Activated naive CD8-positive, alpha-beta T cell (primary cell): ENCODE data around the gene KCNJ6.

Source experiments
- H3K27ac Mint-ChIP-seq: one replicate; pipeline ENCODE4 v1.8.0; 2021; ENCODE audit warnings: mixed read lengths
- H3K27me3 Mint-ChIP-seq: one replicate; pipeline ENCODE4 v1.8.0; 2021; ENCODE audit warnings: mixed read lengths
- H3K36me3 Mint-ChIP-seq: one replicate; pipeline ENCODE4 v1.8.0; 2021; ENCODE audit warnings: mixed read lengths
- H3K4me1 Mint-ChIP-seq: one replicate; pipeline ENCODE4 v1.8.0; 2021; ENCODE audit warnings: low read depth, mixed read lengths
- H3K4me3 Mint-ChIP-seq: one replicate; pipeline ENCODE4 v1.8.0; 2021; ENCODE audit warnings: mild to moderate bottlenecking, mixed read lengths
- H3K9me3 Mint-ChIP-seq: one replicate; pipeline ENCODE4 v1.8.0; 2021; ENCODE audit warnings: low read depth, mixed read lengths

Gene KCNJ6

GRCh38 chr21:37622755-37623154 is 293.5 kb downstream of the KCNJ6 start:
- Mint-ChIP-seq H3K4me1 (no peaks in the 10 kb centered on the region), H3K9me3 (no peaks in the 10 kb centered on the region), H3K36me3 (no peaks in the 10 kb centered on the region), H3K27me3 (peaks cover 12% of the 10 kb centered on the region), H3K4me3 (no peak overlapping the region), H3K27ac (no peak overlapping the region)

- H3K36me3 Mint-ChIP-seq = no peaks in the 10 kb centered on the region
- H3K27me3 Mint-ChIP-seq = peaks cover 10% of the 10 kb centered on the region
- no peaks in the 10 kb centered on the region for H3K4me1 Mint-ChIP-seq
- no peak overlapping the region for H3K27ac Mint-ChIP-seq
- no peaks in the 10 kb centered on the region for H3K9me3 Mint-ChIP-seq
- no peak overlapping the region for H3K4me3 Mint-ChIP-seq
These were observed 295.9 kb downstream of the KCNJ6 start for GRCh38 chr21:37620401-37620800.

DNA sequence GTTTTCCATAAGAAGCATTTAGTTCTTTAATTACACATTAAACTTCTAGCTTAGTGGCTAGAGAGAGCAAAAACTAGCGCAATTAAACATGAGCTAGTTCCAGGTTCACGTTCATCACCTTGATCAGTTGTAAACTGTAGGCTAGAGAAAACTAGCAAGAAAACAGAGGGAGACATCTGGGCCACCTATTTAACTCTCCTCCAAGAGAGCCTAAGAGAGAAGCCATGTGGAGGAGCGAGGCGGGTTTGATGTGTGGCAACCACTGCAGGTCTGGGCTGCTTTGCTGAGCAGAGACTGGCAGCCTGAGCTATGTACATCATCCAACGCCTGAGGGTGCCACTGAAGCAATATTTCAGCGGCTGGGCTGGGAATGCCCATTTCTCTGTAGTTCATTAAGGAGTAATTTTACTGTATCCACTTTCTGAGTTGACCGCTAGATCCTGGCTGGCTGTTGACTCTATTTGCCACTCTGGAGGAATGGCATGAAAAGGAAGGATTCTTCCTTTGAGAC is 296.7 kb downstream of the KCNJ6 start:
- no peak overlapping the region for H3K4me3 Mint-ChIP-seq
- peaks cover 10% of the 10 kb centered on the region for H3K27me3 Mint-ChIP-seq
- no peaks in the 10 kb centered on the region for H3K4me1 Mint-ChIP-seq
- H3K27ac Mint-ChIP-seq = no peak overlapping the region
- H3K36me3 Mint-ChIP-seq = no peaks in the 10 kb centered on the region
- no peaks in the 10 kb centered on the region for H3K9me3 Mint-ChIP-seq

DNA sequence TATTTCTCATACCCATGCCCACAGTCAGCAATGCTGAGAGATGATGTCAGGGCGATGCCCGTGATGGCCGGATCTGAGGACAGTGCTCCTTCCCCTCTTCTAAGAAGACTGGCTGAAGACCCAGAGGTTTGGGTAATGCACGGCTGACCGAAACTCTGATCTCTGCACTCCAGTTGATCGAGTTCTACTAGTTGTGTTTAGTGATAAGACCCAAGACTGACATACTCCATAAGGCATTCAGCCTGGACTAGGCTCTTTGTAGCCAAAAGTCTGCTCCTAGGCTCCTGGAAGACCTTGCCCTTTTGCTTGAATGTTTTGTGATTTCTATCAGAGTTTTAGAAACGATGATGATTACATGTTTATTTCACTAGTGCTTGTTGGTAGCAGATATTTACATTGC is 298.2 kb downstream of the KCNJ6 start:
- Mint-ChIP-seq H3K36me3 (no peaks in the 10 kb centered on the region), H3K4me1 (no peaks in the 10 kb centered on the region), H3K27me3 (peaks cover 14% of the 10 kb centered on the region), H3K9me3 (peaks cover under 1% of the 10 kb centered on the region), H3K27ac (no peak overlapping the region), H3K4me3 (no peak overlapping the region)

GRCh38 chr21:37615962-37616361 is 300.3 kb downstream of the KCNJ6 start:
- Mint-ChIP-seq H3K27ac (no peak overlapping the region), H3K27me3 (peaks cover 14% of the 10 kb centered on the region), H3K9me3 (peaks cover 6% of the 10 kb centered on the region), H3K4me3 (no peak overlapping the region), H3K4me1 (no peaks in the 10 kb centered on the region), H3K36me3 (no peaks in the 10 kb centered on the region)

- Mint-ChIP-seq H3K36me3 (no peaks in the 10 kb centered on the region), H3K9me3 (peaks cover 6% of the 10 kb centered on the region), H3K27me3 (peaks cover 20% of the 10 kb centered on the region), H3K4me3 (no peak overlapping the region), H3K4me1 (no peaks in the 10 kb centered on the region), H3K27ac (no peak overlapping the region)
These were observed 301.8 kb downstream of the KCNJ6 start for GRCh38 chr21:37614351-37614875.

GRCh38 chr21:37607081-37607480 is 309.2 kb downstream of the KCNJ6 start:
- no peaks in the 10 kb centered on the region for H3K36me3 Mint-ChIP-seq
- no peak overlapping the region for H3K27ac Mint-ChIP-seq
- no peaks in the 10 kb centered on the region for H3K9me3 Mint-ChIP-seq
- no peak overlapping the region for H3K4me3 Mint-ChIP-seq
- no peaks in the 10 kb centered on the region for H3K4me1 Mint-ChIP-seq
- H3K27me3 Mint-ChIP-seq = peaks cover 8% of the 10 kb centered on the region

DNA sequence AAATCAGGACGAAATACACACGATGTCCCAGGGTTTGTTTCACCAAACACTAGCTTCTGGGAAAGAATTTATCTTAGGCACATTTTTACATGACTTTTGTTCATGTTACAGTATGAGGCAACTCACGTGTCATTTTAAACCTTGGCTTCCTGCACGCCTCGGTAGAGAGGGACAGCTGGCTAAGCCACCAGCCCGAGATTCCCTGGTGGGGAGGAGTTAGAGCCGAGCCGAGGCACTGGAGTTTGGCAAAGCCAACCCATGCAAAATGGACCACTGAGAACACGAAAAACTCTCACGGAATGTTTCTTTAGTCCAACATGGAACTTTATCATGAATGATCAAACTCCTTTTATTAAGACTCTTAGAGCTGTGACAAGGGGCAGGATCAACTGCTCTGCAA is 309.7 kb downstream of the KCNJ6 start:
- Mint-ChIP-seq H3K4me1 (no peaks in the 10 kb centered on the region), H3K9me3 (no peaks in the 10 kb centered on the region), H3K36me3 (no peaks in the 10 kb centered on the region), H3K27ac (no peak overlapping the region), H3K27me3 (peaks cover 8% of the 10 kb centered on the region), H3K4me3 (no peak overlapping the region)

GRCh38 chr21:37605006-37605405 is 311.3 kb downstream of the KCNJ6 start:
- Mint-ChIP-seq H3K27ac (no peak overlapping the region), H3K36me3 (no peaks in the 10 kb centered on the region), H3K4me1 (no peaks in the 10 kb centered on the region), H3K27me3 (peaks cover 7% of the 10 kb centered on the region), H3K9me3 (no peaks in the 10 kb centered on the region), H3K4me3 (no peak overlapping the region)

DNA sequence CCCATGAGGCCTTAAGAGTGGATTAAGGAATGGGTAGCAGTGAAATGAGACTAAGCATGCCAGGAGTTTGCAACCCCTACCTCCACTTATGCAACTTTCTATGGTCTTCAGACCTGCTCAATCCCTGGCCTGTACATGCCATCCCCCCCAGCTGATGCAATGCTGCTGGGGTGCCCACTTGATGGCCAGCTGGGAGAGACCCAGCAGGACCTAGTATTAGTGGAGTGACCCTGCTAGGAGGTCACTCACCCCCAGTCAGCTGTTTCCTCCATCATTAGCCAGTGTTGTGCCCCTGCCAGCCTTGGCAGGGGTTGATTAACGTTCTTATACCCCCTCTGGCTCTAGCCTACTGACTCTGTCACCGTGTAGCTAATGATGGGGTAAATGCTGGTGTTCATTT is 313.1 kb downstream of the KCNJ6 start:
- Mint-ChIP-seq H3K36me3 (no peaks in the 10 kb centered on the region), H3K4me1 (no peaks in the 10 kb centered on the region), H3K4me3 (no peak overlapping the region), H3K9me3 (peaks cover under 1% of the 10 kb centered on the region), H3K27me3 (peaks cover 2% of the 10 kb centered on the region), H3K27ac (no peak overlapping the region)

GRCh38 chr21:37601915-37602314 is 314.3 kb downstream of the KCNJ6 start:
- peaks cover 4% of the 10 kb centered on the region for H3K27me3 Mint-ChIP-seq
- H3K36me3 Mint-ChIP-seq = no peaks in the 10 kb centered on the region
- H3K4me3 Mint-ChIP-seq = no peak overlapping the region
- no peak overlapping the region for H3K27ac Mint-ChIP-seq
- peaks cover 3% of the 10 kb centered on the region for H3K9me3 Mint-ChIP-seq
- no peaks in the 10 kb centered on the region for H3K4me1 Mint-ChIP-seq

- Mint-ChIP-seq H3K27me3 (peaks cover 4% of the 10 kb centered on the region), H3K4me1 (no peaks in the 10 kb centered on the region), H3K27ac (no peak overlapping the region), H3K9me3 (peaks cover 7% of the 10 kb centered on the region), H3K4me3 (no peak overlapping the region), H3K36me3 (no peaks in the 10 kb centered on the region)
These were observed 315.2 kb downstream of the KCNJ6 start for GRCh38 chr21:37601027-37601426.

DNA sequence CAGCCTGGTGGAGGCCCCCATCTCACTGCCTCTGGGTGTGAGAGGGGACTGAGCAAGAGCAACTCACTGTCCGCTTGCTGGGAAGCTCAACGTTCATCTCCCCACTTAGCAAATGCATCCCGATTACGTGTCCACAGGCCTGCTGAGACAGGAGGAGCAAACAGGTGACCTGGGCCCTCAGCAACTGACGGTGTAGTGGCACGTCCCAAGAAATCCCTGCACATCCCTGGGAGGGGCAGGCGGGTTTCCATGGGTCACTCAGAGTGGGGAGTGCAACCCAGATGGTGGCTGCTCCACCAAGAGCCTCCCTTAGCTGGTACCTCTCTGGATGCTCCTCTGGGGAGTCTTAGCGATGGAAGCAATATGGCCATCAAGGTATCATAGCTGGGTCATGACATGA is 320.3 kb downstream of the KCNJ6 start:
- Mint-ChIP-seq H3K27ac (no peak overlapping the region), H3K4me1 (no peaks in the 10 kb centered on the region), H3K36me3 (no peaks in the 10 kb centered on the region), H3K9me3 (peaks cover 7% of the 10 kb centered on the region), H3K27me3 (peaks cover 4% of the 10 kb centered on the region), H3K4me3 (no peak overlapping the region)

GRCh38 chr21:37594472-37594951 is 321.7 kb downstream of the KCNJ6 start:
- no peaks in the 10 kb centered on the region for H3K4me1 Mint-ChIP-seq
- H3K9me3 Mint-ChIP-seq = peaks cover 7% of the 10 kb centered on the region
- peaks cover 4% of the 10 kb centered on the region for H3K27me3 Mint-ChIP-seq
- H3K4me3 Mint-ChIP-seq = no peak overlapping the region
- H3K36me3 Mint-ChIP-seq = no peaks in the 10 kb centered on the region
- no peak overlapping the region for H3K27ac Mint-ChIP-seq

- no peaks in the 10 kb centered on the region for H3K36me3 Mint-ChIP-seq
These were observed 322.4 kb downstream of the KCNJ6 start for GRCh38 chr21:37593740-37594471.

GRCh38 chr21:37593015-37593414 is 323.2 kb downstream of the KCNJ6 start:
- H3K27me3 Mint-ChIP-seq = peaks cover under 1% of the 10 kb centered on the region
- H3K9me3 Mint-ChIP-seq = peaks cover 6% of the 10 kb centered on the region
- no peaks in the 10 kb centered on the region for H3K4me1 Mint-ChIP-seq
- H3K36me3 Mint-ChIP-seq = no peaks in the 10 kb centered on the region
- no peak overlapping the region for H3K4me3 Mint-ChIP-seq
- H3K27ac Mint-ChIP-seq = no peak overlapping the region

More at GRCh38 chr21:37593740-37594471, 322.4 kb downstream of the KCNJ6 start:
- Mint-ChIP-seq H3K9me3 (peaks cover 7% of the 10 kb centered on the region), H3K27me3 (peaks cover 4% of the 10 kb centered on the region), H3K4me3 (no peak overlapping the region), H3K4me1 (no peaks in the 10 kb centered on the region), H3K27ac (no peak overlapping the region)
